ENCODE results near the gene PIK3C2A. TPM values are rescaled to one million over a fixed set of nuclear protein-coding genes. Genes with fewer than 3 reads are reported as not detected.

The PIK3C2A gene
- polyA plus RNA-seq, 1 experiment: 42.3 TPM

DNA sequence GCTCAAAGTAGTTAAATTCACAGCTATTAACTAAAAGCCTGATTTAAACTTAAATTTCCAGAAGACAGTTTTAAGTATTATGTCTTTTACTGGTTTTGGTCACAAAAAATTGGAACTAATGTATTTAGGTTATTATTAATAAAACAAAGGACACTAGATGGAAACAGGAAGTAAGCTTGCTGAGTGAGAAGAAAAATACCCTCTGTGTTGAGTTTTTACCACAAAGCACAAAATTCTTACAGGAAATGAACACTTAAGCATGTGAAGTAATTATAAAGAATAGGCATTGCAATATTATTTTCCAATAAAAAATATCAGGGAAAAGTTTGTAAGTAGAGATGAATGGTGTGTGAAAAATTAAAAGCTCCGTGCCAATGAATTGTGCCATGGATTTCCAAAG lies 46.3 kb downstream of the PIK3C2A start:
- POLR2A ChIA-PET: no interaction called here

GRCh38 chr11:17159441-17159840 lies 48.3 kb downstream of the PIK3C2A start:
- ChIA-PET POLR2A (no interaction called here), CTCF (no interaction called here)
- no peak overlapping the region for H3K27ac ChIP-seq (ENCODE audit: low read depth, low read length)
- no peaks in the 10 kb centered on the region for H3K27me3 ChIP-seq (ENCODE audit: control insufficient read depth, insufficient read depth, low read length)
- H3K9me3 ChIP-seq (ENCODE audit: control insufficient read depth, insufficient read depth, low read length): no peaks in the 10 kb centered on the region
- DNase-seq (ENCODE audit: low read depth, low spot score): no peak
- TF ChIP-seq, protein P1, sequence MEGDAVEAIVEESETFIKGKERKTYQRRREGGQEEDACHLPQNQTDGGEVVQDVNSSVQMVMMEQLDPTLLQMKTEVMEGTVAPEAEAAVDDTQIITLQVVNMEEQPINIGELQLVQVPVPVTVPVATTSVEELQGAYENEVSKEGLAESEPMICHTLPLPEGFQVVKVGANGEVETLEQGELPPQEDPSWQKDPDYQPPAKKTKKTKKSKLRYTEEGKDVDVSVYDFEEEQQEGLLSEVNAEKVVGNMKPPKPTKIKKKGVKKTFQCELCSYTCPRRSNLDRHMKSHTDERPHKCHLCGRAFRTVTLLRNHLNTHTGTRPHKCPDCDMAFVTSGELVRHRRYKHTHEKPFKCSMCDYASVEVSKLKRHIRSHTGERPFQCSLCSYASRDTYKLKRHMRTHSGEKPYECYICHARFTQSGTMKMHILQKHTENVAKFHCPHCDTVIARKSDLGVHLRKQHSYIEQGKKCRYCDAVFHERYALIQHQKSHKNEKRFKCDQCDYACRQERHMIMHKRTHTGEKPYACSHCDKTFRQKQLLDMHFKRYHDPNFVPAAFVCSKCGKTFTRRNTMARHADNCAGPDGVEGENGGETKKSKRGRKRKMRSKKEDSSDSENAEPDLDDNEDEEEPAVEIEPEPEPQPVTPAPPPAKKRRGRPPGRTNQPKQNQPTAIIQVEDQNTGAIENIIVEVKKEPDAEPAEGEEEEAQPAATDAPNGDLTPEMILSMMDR (IDR thresholded peaks at IDR 0.05; ENCODE audit: low read depth, low read length): no peak
- no peak overlapping the region for H3K4me3 ChIP-seq (ENCODE audit: low read depth, low read length)

More for the DNA sequence above, 46.3 kb downstream of the PIK3C2A start:
- no peaks in the 10 kb centered on the region for H3K27me3 ChIP-seq (ENCODE audit: control insufficient read depth, insufficient read depth, low read length)
- DNase-seq (ENCODE audit: low read depth, low spot score): no peak
- CTCF ChIA-PET: no interaction called here
- no peak overlapping the region for H3K4me3 ChIP-seq (ENCODE audit: low read depth, low read length)
- no peaks in the 10 kb centered on the region for H3K9me3 ChIP-seq (ENCODE audit: control insufficient read depth, insufficient read depth, low read length)
- no peak overlapping the region for H3K27ac ChIP-seq (ENCODE audit: low read depth, low read length)
- TF ChIP-seq, protein P1 (IDR thresholded peaks at IDR 0.05; ENCODE audit: low read depth, low read length): no peak

Other genes with a start within 250 kb of the PIK3C2A start
- gene PLEKHA7, start 193.6 kb downstream of the PIK3C2A start, polyA plus RNA-seq (2011; rRNA removed): 0.05 and 0.16 TPM in 2 replicates
- gene RPS13, start 130.3 kb downstream of the PIK3C2A start, polyA plus RNA-seq (2011; rRNA removed): 919 and 986 TPM in 2 replicates
- 183 and 275 TPM in 2 replicates for gene NUCB2, start 68.8 kb upstream of the PIK3C2A start, polyA plus RNA-seq (2011; rRNA removed)
- 3.3 and 3.6 TPM in 2 replicates for gene NCR3LG1, start 143.8 kb upstream of the PIK3C2A start, polyA plus RNA-seq (2011; rRNA removed)
- not detected in 2 replicates for gene KCNJ11, start 180.7 kb upstream of the PIK3C2A start, polyA plus RNA-seq (2011; rRNA removed)